Measurements from ENCODE around the gene C11orf52.
A peak's percentile ranks its signal among the peaks of the same experiment; 100 is the strongest.

- TF ChIP-seq EP300 (IDR thresholded peaks at IDR 0.05) = peak; percentile 81 to 98
- TF ChIP-seq, protein P1, sequence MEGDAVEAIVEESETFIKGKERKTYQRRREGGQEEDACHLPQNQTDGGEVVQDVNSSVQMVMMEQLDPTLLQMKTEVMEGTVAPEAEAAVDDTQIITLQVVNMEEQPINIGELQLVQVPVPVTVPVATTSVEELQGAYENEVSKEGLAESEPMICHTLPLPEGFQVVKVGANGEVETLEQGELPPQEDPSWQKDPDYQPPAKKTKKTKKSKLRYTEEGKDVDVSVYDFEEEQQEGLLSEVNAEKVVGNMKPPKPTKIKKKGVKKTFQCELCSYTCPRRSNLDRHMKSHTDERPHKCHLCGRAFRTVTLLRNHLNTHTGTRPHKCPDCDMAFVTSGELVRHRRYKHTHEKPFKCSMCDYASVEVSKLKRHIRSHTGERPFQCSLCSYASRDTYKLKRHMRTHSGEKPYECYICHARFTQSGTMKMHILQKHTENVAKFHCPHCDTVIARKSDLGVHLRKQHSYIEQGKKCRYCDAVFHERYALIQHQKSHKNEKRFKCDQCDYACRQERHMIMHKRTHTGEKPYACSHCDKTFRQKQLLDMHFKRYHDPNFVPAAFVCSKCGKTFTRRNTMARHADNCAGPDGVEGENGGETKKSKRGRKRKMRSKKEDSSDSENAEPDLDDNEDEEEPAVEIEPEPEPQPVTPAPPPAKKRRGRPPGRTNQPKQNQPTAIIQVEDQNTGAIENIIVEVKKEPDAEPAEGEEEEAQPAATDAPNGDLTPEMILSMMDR (IDR thresholded peaks at IDR 0.05) = peak in 1 of 5 experiments; percentile 22
Observed at GRCh38 chr11:111911563-111912401, 6.9 kb upstream of the C11orf52 start, which contains the start of gene CRYAB.

Data from tibial nerve (tissue), 4 donors.